H9 (cell line): Measurements from ENCODE around the gene ZNF467. TPM values are rescaled to one million over a fixed set of nuclear protein-coding genes. Genes with fewer than 3 reads are reported as not detected.

ENCODE experiments used
- DNase-seq: peaks from one replicate; pipeline ENCODE4 v3.0.0-alpha.2; 2017
- H2AFZ ChIP-seq: one replicate; pipeline ENCODE4 v1.6.1; 2013; ENCODE audit warnings: mild to moderate bottlenecking, low read length, control low read depth, moderate library complexity
- H2AK5ac ChIP-seq: 2 replicates; pipeline ENCODE4 v1.6.1; 2013; ENCODE audit warnings: low read length, control low read depth, mixed read lengths; ENCODE audit not compliant: insufficient read length
- H2BK120ac ChIP-seq: one replicate; pipeline ENCODE4 v1.6.1; 2013; ENCODE audit warnings: low read depth, mild to moderate bottlenecking, low read length, control low read depth, inconsistent platforms; ENCODE audit not compliant: poor library complexity, severe bottlenecking
- H2BK12ac ChIP-seq: 2 replicates; pipeline ENCODE4 v1.6.1; 2013; ENCODE audit warnings: low read length, control low read depth, mixed read lengths, low read depth; ENCODE audit not compliant: insufficient read length
- H2BK15ac ChIP-seq: 2 replicates; pipeline ENCODE4 v1.6.1; 2013; ENCODE audit warnings: low read depth, low read length, control low read depth
- H2BK20ac ChIP-seq: one replicate; pipeline ENCODE4 v1.6.1; 2013; ENCODE audit warnings: low read depth, mild to moderate bottlenecking, low read length, control low read depth, inconsistent platforms; ENCODE audit not compliant: poor library complexity, severe bottlenecking
- H2BK5ac ChIP-seq: 2 replicates; pipeline ENCODE4 v1.6.1; 2013; ENCODE audit warnings: low read length, control low read depth, mixed read lengths; ENCODE audit not compliant: insufficient read length
- H3K14ac ChIP-seq: 2 replicates; pipeline ENCODE4 v1.6.1; 2013; ENCODE audit warnings: low read length, control low read depth; ENCODE audit not compliant: insufficient read depth
- H3K18ac ChIP-seq: 2 replicates; pipeline ENCODE4 v1.6.1; 2013; ENCODE audit warnings: low read depth, mild to moderate bottlenecking, mixed read lengths, low read length, control low read depth; ENCODE audit not compliant: insufficient read length
- H3K23ac ChIP-seq: 2 replicates; pipeline ENCODE4 v1.6.1; 2013; ENCODE audit warnings: low read length, control low read depth, mixed read lengths, low read depth; ENCODE audit not compliant: insufficient read length
- H3K23me2 ChIP-seq: 2 replicates; pipeline ENCODE4 v1.6.1; 2013; ENCODE audit warnings: low read depth, mild to moderate bottlenecking, mixed read lengths, low read length, control low read depth; ENCODE audit not compliant: insufficient read length, poor library complexity, severe bottlenecking
- H3K27ac ChIP-seq: 2 replicates; pipeline ENCODE4 v1.5.1; 2013; ENCODE audit warnings: low read length, control low read depth, mixed read lengths, low read depth; ENCODE audit not compliant: insufficient read length
- H3K27me3 ChIP-seq: 2 replicates; pipeline ENCODE4 v1.6.1; 2013; ENCODE audit warnings: low read length, control low read depth, inconsistent platforms; ENCODE audit not compliant: insufficient read depth
- H3K4ac ChIP-seq: 2 replicates; pipeline ENCODE4 v1.6.1; 2013; ENCODE audit warnings: low read depth, mild to moderate bottlenecking, control low read depth, inconsistent platforms, low read length, moderate library complexity
- H3K4me1 ChIP-seq: 2 replicates; pipeline ENCODE4 v1.6.1; 2013; ENCODE audit warnings: low read length, control low read depth, inconsistent platforms; ENCODE audit not compliant: insufficient read depth
- H3K4me2 ChIP-seq: 2 replicates; pipeline ENCODE4 v1.6.1; 2013; ENCODE audit warnings: low read length, control low read depth, mixed read lengths; ENCODE audit not compliant: insufficient read length, insufficient read depth
- H3K56ac ChIP-seq: 2 replicates; pipeline ENCODE4 v1.6.1; 2013; ENCODE audit warnings: low read depth, mild to moderate bottlenecking, mixed read lengths, low read length, control low read depth; ENCODE audit not compliant: insufficient read length
- H3K79me1 ChIP-seq: 2 replicates; pipeline ENCODE4 v1.6.1; 2013; ENCODE audit warnings: low read depth, mild to moderate bottlenecking, moderate library complexity, low read length, control low read depth, inconsistent platforms; ENCODE audit not compliant: insufficient read depth, poor library complexity, severe bottlenecking
- H3K79me2 ChIP-seq: 2 replicates; pipeline ENCODE4 v1.6.1; 2013; ENCODE audit warnings: low read length, control low read depth, inconsistent platforms; ENCODE audit not compliant: insufficient read depth
- H3K9ac ChIP-seq: 2 replicates; pipeline ENCODE4 v1.6.1; 2013; ENCODE audit warnings: low read length, control low read depth, mixed read lengths; ENCODE audit not compliant: insufficient read length; ENCODE audit errors: extremely low read depth
- H3K9me3 ChIP-seq: one replicate; pipeline ENCODE4 v1.6.1; 2013; ENCODE audit warnings: low read depth, low read length, inconsistent platforms; ENCODE audit not compliant: control insufficient read depth
- H3T11ph ChIP-seq: one replicate; pipeline ENCODE4 v1.6.1; 2013; ENCODE audit warnings: mild to moderate bottlenecking, low read length, control low read depth, inconsistent platforms
- H4K20me1 ChIP-seq: one replicate; pipeline ENCODE4 v1.6.1; 2013; ENCODE audit not compliant: control insufficient read depth, insufficient read length, insufficient read depth
- H4K5ac ChIP-seq: 2 replicates; pipeline ENCODE4 v1.6.1; 2013; ENCODE audit warnings: low read depth, mild to moderate bottlenecking, mixed read lengths, low read length, control low read depth; ENCODE audit not compliant: insufficient read length
- H4K8ac ChIP-seq: replicated peaks from 2 replicates; pipeline ENCODE4 v1.6.1; 2013; ENCODE audit warnings: low read length, control low read depth, mixed read lengths, low read depth; ENCODE audit not compliant: insufficient read length
- H4K91ac ChIP-seq: 2 replicates; pipeline ENCODE4 v1.6.1; 2013; ENCODE audit warnings: low read depth, mild to moderate bottlenecking, moderate library complexity, mixed read lengths, low read length, control low read depth; ENCODE audit not compliant: insufficient read length
- H3K27ac Mint-ChIP-seq, 3 experiments: 2 replicates in 2 of 3; 3 replicates in 1 of 3; pipeline ENCODE4 v1.8.0; 2020 to 2021; ENCODE audit warnings: mixed read lengths in 3 of 3, mild to moderate bottlenecking in 1 of 3, moderate library complexity in 1 of 3
- H3K27me3 Mint-ChIP-seq: 2 replicates; pipeline ENCODE4 v1.8.0; 2021; ENCODE audit warnings: low read depth, mild to moderate bottlenecking, moderate library complexity, mixed read lengths
- H3K36me3 Mint-ChIP-seq, 3 experiments: 2 replicates in 2 of 3; 3 replicates in 1 of 3; pipeline ENCODE4 v1.8.0; 2020 to 2021; ENCODE audit warnings: low read depth in 3 of 3, mixed read lengths in 3 of 3; ENCODE audit not compliant: insufficient read depth in 1 of 3
- H3K4me1 Mint-ChIP-seq, 2 experiments: 2 replicates each; pipeline ENCODE4 v1.8.0; 2020; ENCODE audit warnings: mixed read lengths in 2 of 2
- H3K4me3 Mint-ChIP-seq, 2 experiments: 2 replicates in 1 of 2; 3 replicates in 1 of 2; pipeline ENCODE4 v1.8.0; 2020 to 2021; ENCODE audit warnings: mild to moderate bottlenecking in 2 of 2, mixed read lengths in 2 of 2, moderate library complexity in 1 of 2
- H3K9me3 Mint-ChIP-seq, 2 experiments: 2 replicates in 1 of 2; 3 replicates in 1 of 2; pipeline ENCODE4 v1.8.0; 2020; ENCODE audit warnings: mild to moderate bottlenecking in 2 of 2, mixed read lengths in 2 of 2, moderate library complexity in 1 of 2
- CTCF ChIP-seq: fragments of 200-600 bp; sonication (generic); conservative IDR thresholded peaks from 3 replicates; pipeline ENCODE4 v1.8.0; 2021; ENCODE audit warnings: antibody characterized with exemption, mild to moderate bottlenecking
- WGBS: extraction: QIAGEN DNeasy Blood & Tissue Kit; methylation state at CpG from one replicate; pipeline ENCODE4 v1.1.7; 2013; ENCODE audit warnings: missing lambda C conversion rate, low lambda C conversion rate, mixed read lengths; ENCODE audit not compliant: insufficient read length; ENCODE audit errors: extremely low coverage; 5-methylcytosine and 5-hydroxymethylcytosine counted together
- total RNA-seq: library from RNA; stranded (reverse); gene quantifications from 2 replicates; pipeline ENCODE4 v1.2.1, GENCODE V29; 2021

The ZNF467 gene
- total RNA-seq, 1 experiment from 2014 or later, result 0.31 TPM

- no peaks in the 10 kb centered on the region; a peak in 1 of 5 replicates for H3K9me3 Mint-ChIP-seq
- peaks cover 12 to 19% of the 10 kb centered on the region in 2 experiments for H3K4me1 Mint-ChIP-seq
- Histone ChIP-seq H2BK120ac (no peak overlapping the region), H3K14ac (no peak overlapping the region), H3K23me2 (peaks cover 10% of the 10 kb centered on the region), H2AK5ac (no peak overlapping the region), H3K4ac (no peak overlapping the region), H3K4me1 (peaks cover 2% of the 10 kb centered on the region; the same call in 1 of the 2 replicates), H3K9ac (no peak overlapping the region), H3T11ph (no peak overlapping the region), H3K27ac (no peak overlapping the region), H4K5ac (no peak overlapping the region), H3K79me1 (no peaks in the 10 kb centered on the region), H3K9me3 (no peaks in the 10 kb centered on the region), H2BK12ac (no peak overlapping the region), H3K23ac (no peak overlapping the region), H2BK20ac (no peak overlapping the region), H4K8ac (no peak overlapping the region), H3K79me2 (no peaks in the 10 kb centered on the region), H2BK15ac (no peak overlapping the region), H3K56ac (no peak overlapping the region), H3K27me3 (peaks cover 35% of the 10 kb centered on the region), H3K4me2 (no peak overlapping the region), H4K20me1 (no peaks in the 10 kb centered on the region), H4K91ac (no peak overlapping the region), H3K18ac (no peak overlapping the region), H2BK5ac (no peak overlapping the region), H2AFZ (no peak overlapping the region)
- H3K4me3 Mint-ChIP-seq, result no peak overlapping the region
- DNase-seq, result no peak
- TF ChIP-seq CTCF, result no peak
- H3K27ac Mint-ChIP-seq, result no peak overlapping the region
- WGBS, result no CpG with 5 or more reads among the region's 6 CpGs
- peaks cover 94% of the 10 kb centered on the region for H3K27me3 Mint-ChIP-seq
- H3K36me3 Mint-ChIP-seq, result no peaks in the 10 kb centered on the region
Measured at GRCh38 chr7:149760538-149760937, 12.8 kb downstream of the ZNF467 start.
